HG02840 (cell line): ENCODE data around the gene SH3RF2.

Experiments used
- ATAC-seq: cut with Tn5 transposase; IDR thresholded peaks from one replicate; pipeline ENCODE4 v1.9.1; 2021; ENCODE audit warnings: mild to moderate bottlenecking, moderate library complexity, moderate number of reproducible peaks; ENCODE audit not compliant: unreplicated experiment, low FRiP score

Gene SH3RF2

GRCh38 chr5:146032911-146033310 is 96.5 kb downstream of the SH3RF2 start:
- no peak for ATAC-seq

- no peak for ATAC-seq
These were observed 97.7 kb downstream of the SH3RF2 start for GRCh38 chr5:146034127-146034526.

- ATAC-seq: no peak
These were observed 98.2 kb downstream of the SH3RF2 start for GRCh38 chr5:146034605-146035004.

- no peak for ATAC-seq
These were observed 103.0 kb downstream of the SH3RF2 start for GRCh38 chr5:146039420-146039819.

- no peak for ATAC-seq
These were observed 104.1 kb downstream of the SH3RF2 start for GRCh38 chr5:146040527-146040926.

GRCh38 chr5:146041180-146041789 is 104.9 kb downstream of the SH3RF2 start:
- ATAC-seq: no peak

- ATAC-seq: no peak
These were observed 106.4 kb downstream of the SH3RF2 start for GRCh38 chr5:146042628-146043279.

- no peak for ATAC-seq
These were observed 107.3 kb downstream of the SH3RF2 start for GRCh38 chr5:146043722-146044121.

GRCh38 chr5:146047396-146047795 is 111.0 kb downstream of the SH3RF2 start:
- no peak for ATAC-seq

GRCh38 chr5:146048994-146049703 is 112.8 kb downstream of the SH3RF2 start:
- ATAC-seq: no peak

- no peak for ATAC-seq
These were observed 113.3 kb downstream of the SH3RF2 start for GRCh38 chr5:146049704-146050026.

- ATAC-seq: no peak
These were observed 113.7 kb downstream of the SH3RF2 start for GRCh38 chr5:146050086-146050485.

GRCh38 chr5:146051678-146052077 is 115.3 kb downstream of the SH3RF2 start:
- ATAC-seq: no peak

- ATAC-seq: no peak
These were observed 116.4 kb downstream of the SH3RF2 start for GRCh38 chr5:146052780-146053179.

GRCh38 chr5:146055432-146055831 is 119.1 kb downstream of the SH3RF2 start:
- no peak for ATAC-seq

GRCh38 chr5:146059460-146060220 is 123.3 kb downstream of the SH3RF2 start:
- no peak for ATAC-seq

GRCh38 chr5:146060221-146060585 is 123.8 kb downstream of the SH3RF2 start:
- no peak for ATAC-seq

GRCh38 chr5:146066968-146067367 is 130.6 kb downstream of the SH3RF2 start:
- ATAC-seq: no peak

GRCh38 chr5:146068206-146068605 is 131.8 kb downstream of the SH3RF2 start:
- ATAC-seq: no peak

GRCh38 chr5:146068977-146069779 is 132.8 kb downstream of the SH3RF2 start:
- ATAC-seq: peak; percentile 69

- ATAC-seq: peak; percentile 21
These were observed 133.4 kb downstream of the SH3RF2 start for GRCh38 chr5:146069780-146070099.
